Measurements from ENCODE around the gene MUC22.

- no peak for TF ChIP-seq CTCF (optimal IDR thresholded peaks at IDR 0.05 in 1 of 3, IDR thresholded peaks at IDR 0.05 in 1 of 3, conservative IDR thresholded peaks at IDR 0.05 in 1 of 3; ENCODE audit: extremely low read depth in 1 of 3, insufficient read depth in 2 of 3, low read length in 3 of 3)
- no peak for TF ChIP-seq EZH2 (IDR thresholded peaks at IDR 0.05; ENCODE audit: low read length)
Observed at GRCh38 chr6:31037169-31037568, 26.9 kb downstream of the MUC22 start.

All from keratinocyte (primary cell).